KBM-7 (cell line): ENCODE measurements around the gene ESYT3.
"Not testable (repeated sequence)": the region's sequence is repeated elsewhere in the genome, so short reads cannot be mapped to it uniquely, and the experiment has no call there.

Experiments
- DNase-seq: peaks from one replicate; pipeline ENCODE4 v3.0.0-alpha.2; 2015
- in situ Hi-C: fragments of 300-500 bp; cut with MboI; formaldehyde crosslinking; loops from 2 replicates; pipeline ENCODE4 v1.14.3; 2020; ENCODE audit warnings: low sequenced_read_pairs, low pct_unique_long_range_greater_than_20kb, mixed read lengths

ESYT3 gene

DNA sequence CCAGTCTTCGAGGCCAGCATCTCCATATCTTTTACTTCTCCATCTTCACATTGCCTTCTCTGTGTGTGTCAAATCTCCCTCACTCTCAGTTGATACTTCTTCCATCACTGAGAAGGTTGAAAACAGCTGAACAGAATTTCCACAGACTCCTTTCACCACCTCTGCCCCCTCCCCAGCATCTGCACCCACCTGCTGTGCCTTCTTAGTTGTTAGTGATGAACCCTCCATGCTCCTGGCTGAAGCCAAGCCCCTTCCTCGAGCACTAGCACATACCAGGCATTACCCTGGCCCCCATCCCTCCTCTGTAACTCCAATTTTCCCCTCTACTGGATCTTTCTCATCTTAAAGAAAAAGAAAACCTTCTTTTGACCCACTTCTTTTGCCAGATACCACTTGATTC lies 27.8 kb upstream of the ESYT3 start:
- in situ Hi-C loops: no loop called here
- DNase-seq: no peak

DNA sequence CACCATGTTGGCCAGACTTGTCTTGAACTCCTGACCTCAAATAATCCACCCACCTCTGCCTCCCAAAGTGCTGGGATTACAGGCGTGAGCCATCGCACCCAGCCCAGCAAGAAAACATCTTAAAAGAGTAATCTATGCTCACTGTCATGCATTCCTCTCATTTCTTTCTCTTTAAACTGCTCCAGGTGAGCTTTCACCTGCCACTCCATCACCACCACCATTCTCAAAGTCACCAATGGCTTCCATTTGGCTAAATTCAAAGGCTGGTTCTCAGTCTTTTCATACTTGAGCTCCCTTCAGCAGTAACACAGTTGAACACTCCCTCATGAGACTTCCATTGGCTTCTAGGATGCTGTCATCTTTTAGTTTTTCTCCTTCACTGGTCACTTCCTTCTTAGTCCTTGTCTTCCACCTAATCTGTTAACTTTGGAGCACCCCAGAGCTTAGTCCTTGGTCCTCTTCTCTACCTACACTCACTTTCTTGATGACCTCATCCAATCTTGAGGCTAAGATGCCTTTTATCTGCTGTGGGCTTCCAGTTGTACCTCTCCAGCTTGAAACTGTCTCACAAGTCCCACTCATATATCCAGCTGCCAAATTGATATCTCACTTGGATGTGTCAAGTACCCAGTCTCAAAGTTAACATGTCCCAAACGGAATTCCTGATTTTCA lies 27.0 kb upstream of the ESYT3 start:
- in situ Hi-C loops: no loop called here

DNA sequence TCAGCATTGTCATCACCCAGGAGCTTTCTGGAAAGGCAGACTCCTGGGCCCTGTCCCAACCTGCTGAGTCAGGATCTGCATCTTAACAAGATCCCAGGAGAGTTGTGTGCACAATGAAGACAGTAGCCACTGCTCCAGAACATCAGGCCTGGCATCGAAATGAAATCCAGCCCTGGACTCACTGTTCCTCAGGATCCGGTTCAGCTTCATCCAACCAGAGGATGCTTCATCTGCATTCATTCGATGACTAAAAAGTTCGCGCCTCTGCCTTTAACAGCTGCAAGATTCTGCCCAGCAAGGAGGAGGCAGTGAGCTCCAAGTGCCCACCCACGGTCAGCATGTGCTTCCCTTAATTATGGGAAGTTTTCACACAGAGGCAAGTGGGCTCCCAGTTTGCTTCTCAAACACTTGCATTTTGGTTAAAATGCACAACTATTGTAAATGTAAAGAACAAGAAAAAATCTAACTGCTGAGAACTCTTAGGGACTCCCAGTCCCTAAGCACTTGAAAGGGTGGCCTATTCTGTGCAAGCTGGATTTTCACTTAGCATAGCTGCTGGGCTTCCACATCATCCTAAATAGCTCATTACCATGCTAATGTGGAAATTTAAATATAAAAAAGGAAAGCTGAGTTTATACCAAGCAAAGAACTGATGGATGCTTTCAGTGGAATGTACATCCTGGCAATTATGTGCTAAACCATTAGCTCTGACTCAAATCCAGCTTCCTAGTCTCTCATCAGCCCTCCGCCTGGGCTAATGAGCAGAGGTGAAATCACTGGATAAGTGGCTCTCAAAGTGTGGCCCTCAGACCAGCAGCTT lies 25.5 kb upstream of the ESYT3 start:
- no peak for DNase-seq
- in situ Hi-C loops: no loop called here

More for the DNA sequence above, 27.0 kb upstream of the ESYT3 start:
- DNase-seq: no peak

DNA sequence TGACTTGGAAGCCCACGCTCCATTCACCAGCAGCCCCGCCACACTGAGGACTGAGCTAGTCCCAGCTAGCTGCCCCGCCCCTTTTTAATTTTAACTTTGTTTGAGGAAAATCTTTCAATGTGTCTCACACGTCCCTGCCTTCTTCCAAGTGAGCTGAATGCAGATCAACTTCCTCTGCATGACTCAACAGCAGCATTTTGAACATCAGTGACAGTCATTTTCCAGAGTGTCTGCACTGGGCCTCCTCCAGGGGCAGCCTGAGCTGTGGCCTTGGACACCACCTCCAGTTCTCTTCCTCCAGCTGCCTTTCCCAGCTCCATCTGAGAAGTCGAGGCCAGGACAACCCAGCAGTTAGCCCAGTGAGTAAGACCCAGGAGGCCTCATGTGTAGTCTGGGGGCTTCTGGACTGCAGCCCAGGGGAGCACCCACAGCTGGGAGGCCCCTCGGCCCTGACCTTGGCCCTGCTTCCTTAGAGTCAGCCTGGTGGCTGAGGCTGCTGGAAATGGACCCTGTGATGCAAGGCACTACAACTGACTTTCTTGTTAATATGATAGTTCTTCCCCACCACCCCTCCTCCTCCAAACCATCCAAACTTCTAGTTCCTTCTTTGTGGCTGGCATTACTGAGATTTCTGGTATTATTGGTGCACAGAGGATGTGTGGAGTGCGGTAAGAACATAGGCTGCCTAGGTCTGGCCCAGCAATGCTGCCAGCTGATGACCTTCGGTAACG lies 21.4 kb upstream of the ESYT3 start:
- peak; percentile 26 for DNase-seq
- in situ Hi-C loops: no loop called here

DNA sequence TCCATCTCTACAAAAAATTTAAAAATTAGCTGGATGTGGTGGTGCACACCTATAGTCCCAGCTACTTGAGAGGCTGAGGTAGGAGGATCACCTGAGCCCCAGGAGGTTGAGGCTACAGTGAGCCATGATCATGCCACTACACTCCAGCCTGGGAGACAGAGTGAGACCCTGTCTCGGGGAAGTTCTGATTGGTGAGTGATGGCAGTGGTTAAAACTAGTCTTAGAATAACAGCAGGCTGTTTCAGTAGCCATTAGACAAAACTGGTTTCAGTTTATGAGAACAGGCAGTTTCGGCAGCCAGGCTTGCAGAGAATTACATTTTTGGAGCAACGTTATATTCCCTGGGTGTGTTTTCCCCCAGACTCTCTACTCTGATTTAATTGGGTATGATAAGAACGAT lies 18.2 kb upstream of the ESYT3 start:
- DNase-seq, in situ Hi-C loops: not testable (repeated sequence)

DNA sequence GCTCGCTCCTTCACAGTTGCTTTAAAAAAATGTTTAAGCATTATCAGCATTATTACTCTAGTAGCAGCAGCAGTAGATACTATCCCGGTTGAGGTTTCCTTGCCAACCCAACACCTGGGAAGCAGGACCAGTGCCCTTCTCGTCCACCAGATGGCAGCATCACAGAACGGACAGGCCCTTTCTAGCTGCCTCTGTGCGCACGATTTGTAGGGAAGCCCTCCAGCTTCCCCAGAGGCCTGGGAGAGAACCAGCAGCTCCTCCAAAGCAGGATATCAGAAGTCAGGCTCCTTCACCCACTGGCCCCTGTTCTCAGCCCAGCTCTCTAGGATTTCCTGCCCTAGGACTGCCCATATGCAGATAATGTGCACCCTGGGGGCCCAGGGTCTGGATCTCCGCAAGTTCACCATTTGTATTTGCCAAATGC lies 16.8 kb upstream of the ESYT3 start:
- in situ Hi-C loops: no loop called here
- DNase-seq: peak; percentile 81

DNA sequence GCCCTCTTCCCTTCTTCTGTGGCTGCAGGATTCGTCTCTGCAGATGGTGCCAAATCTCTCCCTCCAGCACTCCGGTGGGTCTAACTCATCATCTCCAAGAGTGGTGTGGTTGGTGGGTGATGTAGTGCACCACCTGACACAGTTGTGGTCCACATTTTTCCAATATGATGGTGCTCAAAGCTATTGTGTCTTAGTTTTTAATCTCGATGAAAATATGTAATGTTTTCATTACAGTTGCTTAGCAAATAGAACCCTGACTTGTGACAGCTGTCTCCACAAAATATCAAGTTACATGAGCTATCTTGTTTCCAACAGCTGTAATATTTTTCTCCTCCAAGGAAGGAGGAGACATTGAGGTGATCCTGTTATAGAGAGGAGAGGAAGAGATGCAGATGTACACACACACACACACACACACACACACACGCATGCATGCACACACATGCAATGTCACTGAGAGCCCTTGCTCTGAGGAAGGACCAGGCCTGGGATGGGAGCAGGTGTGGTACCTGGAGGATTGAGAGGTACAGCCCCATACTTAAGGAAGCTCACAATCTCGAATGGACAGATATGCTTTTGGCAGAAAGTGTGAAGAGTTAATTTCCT lies 15.7 kb upstream of the ESYT3 start:
- in situ Hi-C loops: no loop called here
- no peak for DNase-seq

DNA sequence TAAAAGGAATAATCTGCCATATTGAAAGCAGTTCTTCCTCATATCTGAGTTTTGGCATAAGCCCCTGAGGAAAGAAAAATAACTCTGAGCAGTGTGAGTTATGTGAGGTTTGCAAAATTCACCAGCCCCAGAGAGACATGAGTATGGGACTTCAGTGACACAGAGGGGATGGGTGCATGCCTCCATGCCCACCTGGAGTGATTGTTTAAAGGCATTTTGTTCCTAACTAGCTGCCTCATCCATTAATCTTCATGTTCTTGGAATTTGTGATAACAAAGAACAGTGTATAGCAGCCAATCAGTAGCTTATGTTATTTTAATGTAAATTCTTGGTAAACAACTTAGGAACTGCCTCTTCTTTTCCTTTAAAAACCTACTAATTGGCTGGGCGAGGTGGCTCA lies 11.1 kb upstream of the ESYT3 start:
- no peak for DNase-seq
- in situ Hi-C loops: no loop called here

DNA sequence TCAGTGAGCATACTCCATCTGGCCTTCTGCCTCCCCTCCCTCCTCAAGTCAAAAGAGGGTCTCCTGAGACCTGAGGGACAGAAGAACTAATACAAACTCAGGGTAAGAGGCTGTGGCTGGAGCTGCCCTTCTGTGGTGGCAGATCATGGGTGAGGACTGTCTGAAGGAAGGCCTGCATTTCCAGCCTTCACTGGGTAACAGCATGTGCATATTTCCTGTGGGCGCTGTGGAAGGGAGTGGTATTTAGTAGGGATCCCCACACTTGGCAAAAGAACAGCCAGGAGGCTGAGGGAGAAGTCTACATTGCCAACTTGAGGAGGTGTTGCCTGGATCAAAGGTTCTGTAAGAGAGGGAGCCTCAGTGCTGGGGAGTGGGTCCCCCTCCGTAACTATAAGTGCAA lies 10.1 kb upstream of the ESYT3 start:
- in situ Hi-C loops: no loop called here
- no peak for DNase-seq

DNA sequence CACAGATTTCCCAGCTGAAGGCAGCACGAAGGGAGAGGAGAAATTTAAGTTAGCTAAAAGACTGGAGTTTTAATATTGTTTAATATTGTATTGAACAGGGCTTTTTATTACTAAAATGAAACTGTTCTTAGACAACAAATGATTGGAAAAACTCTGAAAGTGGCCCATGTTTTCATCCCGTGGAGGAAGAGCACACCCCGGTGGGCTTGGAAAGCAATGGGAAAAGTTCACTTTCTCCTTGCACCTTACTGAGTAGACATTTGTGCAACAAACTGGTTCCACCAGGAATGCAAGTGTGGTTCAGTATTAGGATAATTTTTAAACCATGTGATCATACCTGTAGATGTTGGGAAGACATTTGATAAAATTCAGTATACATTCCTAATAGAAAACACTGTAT lies 8.2 kb upstream of the ESYT3 start:
- in situ Hi-C loops: no loop called here
- no peak for DNase-seq

DNA sequence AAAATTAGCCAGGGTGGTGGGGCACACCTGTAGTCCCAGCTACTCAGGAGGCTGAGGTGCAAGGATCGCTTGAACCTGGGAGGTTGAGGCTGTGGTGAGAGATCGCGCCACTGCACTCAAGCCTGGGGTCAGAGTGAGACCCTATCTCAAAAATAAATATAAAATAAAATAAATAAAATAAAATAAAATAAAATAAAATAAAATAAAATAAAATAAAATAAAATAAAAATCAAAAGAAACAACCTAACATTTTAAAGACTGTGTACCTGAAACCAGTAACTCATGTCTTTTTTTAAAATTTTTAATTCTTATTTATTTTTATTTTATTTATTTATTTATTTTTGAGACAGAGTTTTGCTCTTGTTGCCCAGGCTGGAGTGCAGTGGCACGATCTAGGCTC lies 7.7 kb upstream of the ESYT3 start:
- DNase-seq, in situ Hi-C loops: not testable (repeated sequence)

DNA sequence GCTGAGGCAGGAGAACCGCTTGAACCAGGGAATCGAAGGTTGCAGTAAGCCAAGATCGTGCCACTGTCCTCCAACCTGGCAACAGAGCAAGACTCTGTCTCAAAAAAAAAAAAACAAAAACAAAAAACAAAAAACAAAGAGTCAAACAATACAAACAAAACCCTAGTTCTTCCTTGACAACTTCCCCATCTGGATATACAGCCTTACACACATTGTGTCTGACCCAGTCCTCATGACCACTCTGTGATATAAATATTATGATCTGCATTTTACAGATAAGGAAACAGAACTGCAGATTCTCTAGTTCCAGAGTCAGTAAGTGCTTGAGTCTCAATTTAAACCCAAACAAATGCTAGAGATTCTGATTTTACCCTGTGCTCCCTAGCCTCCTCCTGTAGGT lies 4.8 kb upstream of the ESYT3 start:
- no peak for DNase-seq
- in situ Hi-C loops: no loop called here

DNA sequence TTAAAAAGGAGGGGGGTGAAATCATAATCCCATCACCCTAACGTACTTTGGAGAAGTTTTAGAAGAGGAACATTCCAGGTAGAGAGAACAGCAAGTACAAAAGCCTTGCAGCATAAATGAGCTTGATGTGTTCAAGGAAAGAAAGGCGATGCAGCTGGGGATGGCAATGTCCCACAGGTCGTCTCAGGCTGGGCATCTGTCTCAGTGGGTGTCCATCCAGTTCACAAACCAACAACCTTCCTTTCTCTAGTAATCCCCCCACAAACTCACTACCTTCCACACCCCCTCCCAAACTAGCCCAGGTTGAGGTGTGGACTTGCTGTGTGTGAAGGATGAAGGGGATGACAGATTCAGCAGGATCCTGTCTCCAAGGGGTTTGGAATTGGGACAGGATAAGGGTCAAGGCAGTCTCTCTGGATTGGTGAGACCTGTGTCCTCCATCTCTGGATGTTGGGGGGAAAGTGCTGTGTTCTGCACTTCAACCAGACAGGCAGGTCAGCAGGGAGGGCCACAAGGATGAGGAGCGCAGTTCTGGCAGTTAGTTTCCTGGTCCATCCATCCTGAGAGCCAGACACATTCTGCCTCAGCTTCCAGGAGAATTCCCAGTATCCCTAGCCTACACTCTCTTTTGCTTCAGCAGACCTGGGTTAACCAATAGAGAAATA lies 1.7 kb upstream of the ESYT3 start:
- DNase-seq: no peak
- in situ Hi-C loops: no loop called here

DNA sequence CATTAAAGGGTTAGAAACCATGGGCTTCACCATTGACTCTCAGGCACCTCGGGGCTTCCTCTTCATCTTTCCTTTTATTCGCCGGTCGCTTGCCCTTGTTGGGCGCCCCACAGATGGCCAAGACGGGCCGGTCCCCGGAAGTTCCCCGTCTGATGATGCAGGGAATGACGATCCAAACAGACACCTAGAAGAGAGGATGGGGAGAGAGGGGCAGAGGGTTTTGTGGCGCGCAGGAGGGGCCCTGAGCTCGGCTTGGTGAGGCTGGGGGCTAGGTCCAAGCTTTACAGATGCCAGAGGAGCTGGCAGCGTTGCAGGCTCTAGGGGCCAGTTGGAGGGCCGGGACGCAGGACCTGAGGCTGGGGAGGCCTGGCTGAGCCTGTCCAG lies 532 bp upstream of the ESYT3 start:
- in situ Hi-C loops: no loop called here
- DNase-seq: no peak

DNA sequence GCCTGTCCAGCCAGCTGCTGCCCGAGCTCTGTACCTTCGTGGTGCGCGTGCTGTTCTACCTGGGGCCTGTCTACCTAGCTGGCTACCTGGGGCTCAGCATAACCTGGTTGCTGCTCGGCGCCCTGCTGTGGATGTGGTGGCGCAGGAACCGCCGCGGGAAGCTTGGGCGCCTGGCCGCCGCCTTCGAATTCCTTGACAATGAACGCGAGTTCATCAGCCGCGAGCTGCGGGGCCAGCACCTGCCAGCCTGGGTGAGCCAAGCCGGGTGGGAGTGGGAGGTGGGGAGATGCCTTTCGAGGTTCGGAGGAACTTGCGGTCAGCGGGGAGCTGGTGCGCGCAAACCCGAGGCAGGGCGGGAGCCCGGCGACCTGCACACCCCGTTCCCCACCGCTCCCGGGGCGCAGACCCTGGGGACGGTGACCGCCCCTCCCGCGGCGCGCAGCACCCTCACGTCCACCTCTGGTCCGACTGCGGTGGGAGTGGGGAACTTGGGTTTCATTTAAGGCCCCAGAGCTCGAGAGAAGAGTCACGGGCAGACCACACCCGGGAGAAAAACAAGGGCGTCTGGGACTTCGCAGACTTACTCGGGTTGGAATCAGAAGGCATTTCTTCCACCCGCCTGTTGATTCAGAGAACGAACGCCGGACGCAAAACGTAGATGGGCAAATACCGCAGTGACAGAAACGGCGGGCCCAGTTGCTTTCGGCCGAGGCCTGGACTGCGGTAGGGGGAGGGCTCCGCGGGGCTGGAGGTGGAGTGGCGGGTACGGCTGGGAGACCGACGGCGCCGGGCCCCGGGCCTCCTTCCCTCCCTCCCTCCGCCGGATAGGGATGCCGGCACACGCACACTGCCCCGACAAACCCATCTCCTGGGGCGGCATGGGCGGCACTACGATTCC lies 708 bp downstream of the ESYT3 start:
- in situ Hi-C loops: no loop called here
- DNase-seq: no peak

DNA sequence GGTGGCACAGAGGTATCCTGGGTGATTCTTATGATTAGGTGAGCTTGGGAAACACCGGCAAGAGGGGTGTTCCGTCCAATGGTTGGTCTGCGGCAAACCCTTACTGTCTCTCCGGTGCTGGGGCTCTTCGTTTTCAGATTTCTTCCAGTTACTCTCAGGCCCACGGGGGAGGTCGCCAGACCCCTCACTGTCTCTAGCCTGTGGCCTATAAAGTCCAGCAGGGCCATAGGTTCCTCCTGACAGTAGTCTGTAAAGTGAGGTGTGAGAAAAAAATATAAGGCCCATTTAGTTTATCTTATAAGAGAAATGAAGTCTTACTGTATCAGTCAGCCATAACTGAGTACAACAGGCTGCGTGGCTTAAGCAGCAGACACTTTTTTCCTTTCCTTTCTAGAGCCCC lies 1.4 kb downstream of the ESYT3 start:
- in situ Hi-C loops: no loop called here
- DNase-seq: no peak

DNA sequence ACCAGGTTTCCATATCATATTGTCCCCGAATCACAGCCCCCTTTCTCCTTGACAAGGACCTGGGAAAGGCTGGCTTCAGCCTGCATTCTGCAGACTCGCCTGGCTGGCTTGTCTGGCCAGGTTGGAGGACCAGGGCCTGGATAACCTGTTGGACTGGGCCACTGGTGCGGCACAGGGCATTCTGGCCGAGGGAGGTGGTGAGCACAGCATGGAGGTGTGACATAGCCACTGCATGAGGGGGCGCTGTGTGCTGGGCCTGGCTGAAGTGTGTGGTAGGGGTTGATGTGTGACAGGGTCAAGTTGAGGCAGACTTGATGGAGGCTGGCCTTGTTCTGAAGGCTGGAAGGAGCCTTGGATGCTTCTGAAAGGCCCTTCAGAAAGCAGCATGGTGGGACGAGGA lies 2.9 kb downstream of the ESYT3 start:
- in situ Hi-C loops: no loop called here
- no peak for DNase-seq

DNA sequence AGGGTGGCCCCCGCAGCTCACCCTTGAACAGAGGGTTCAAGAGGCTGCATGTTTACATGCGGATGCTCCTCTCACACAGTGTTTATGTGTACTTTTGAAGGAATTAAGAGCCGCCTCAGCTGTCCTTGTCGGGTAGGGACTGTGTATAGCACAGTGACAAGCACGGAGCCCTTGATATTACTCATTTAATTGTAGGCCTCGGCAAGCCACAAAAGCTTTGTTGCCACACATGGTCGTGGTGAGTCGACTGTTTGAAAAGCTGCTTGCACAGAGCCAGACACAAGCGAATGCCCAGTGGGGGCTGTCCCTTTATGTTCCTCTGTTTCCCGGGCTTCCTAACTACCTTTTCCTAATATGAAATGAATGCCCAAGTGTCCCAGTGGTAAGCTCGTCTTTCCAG lies 4.5 kb downstream of the ESYT3 start:
- in situ Hi-C loops: no loop called here

More for the DNA sequence above, 4.5 kb downstream of the ESYT3 start:
- DNase-seq: no peak
